ENCODE results near the gene LGMN. TPM values are rescaled to one million over a fixed set of nuclear protein-coding genes. Genes with fewer than 3 reads are reported as not detected.

The LGMN gene
- total and polyA plus RNA-seq, 2 of the 8 experiments (the other 6 are each of a cell fraction or from before 2014, with no cell fraction given): 57.4 to 83.4 TPM

DNA sequence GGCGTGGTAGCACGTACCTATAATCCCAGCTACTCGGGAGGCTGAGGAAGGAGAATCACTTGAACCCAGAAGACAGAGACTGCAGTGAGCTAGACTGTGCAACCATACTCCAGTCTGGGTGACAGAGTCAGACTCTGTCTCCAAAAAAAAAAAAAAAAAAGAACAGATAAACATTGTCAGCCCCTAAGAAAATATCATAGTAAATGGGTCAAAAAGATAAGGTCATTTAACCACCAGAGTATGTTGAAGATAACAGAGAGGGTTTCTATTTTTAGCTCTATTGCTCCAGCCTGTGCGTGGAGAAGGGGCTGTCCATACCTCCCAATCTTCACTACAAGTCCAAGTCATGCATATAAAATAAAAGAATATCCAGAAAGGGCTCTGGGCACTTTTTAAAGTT is 15.4 kb downstream of the LGMN start:
- no peak overlapping the region for H3K14ac ChIP-seq (ENCODE audit: insufficient read length)

More for the DNA sequence above, 15.4 kb downstream of the LGMN start:
- peaks cover 4 to 14% (median 4%) of the 10 kb centered on the region in 4 experiments; a peak in 5 of 8 replicates for H3K36me3 ChIP-seq (ENCODE audit: control insufficient read depth in 2 of 4, insufficient read depth in 4 of 4, low read length in 3 of 4)
- no peaks in the 10 kb centered on the region for H3K23me2 ChIP-seq (ENCODE audit: low read depth, low read length)
- H3K9me3 ChIP-seq (ENCODE audit: insufficient read depth in 2 of 2, low read depth in 1 of 2, low read length in 1 of 2): no peaks in the 10 kb centered on the region
- H2AFZ ChIP-seq (ENCODE audit: low read length): no peak overlapping the region
- no peak overlapping the region for H4K5ac ChIP-seq (ENCODE audit: insufficient read length, low read depth, low read length)
- no peak overlapping the region for H3K18ac ChIP-seq (ENCODE audit: extremely low read depth, low read length)
- no peak overlapping the region for H3K27ac ChIP-seq (ENCODE audit: low read depth, low read length)
- H2BK5ac ChIP-seq (ENCODE audit: low read depth, low read length): no peak overlapping the region
- no peak for FAIRE-seq
- H3K4ac ChIP-seq (replicated peaks; ENCODE audit: insufficient read length, low read depth, low read length): no peak overlapping the region
- no peak overlapping the region for H2BK20ac ChIP-seq (ENCODE audit: low read length)
- no peaks in the 10 kb centered on the region for H3K27me3 ChIP-seq (replicated peaks in 1 of 4; ENCODE audit: control insufficient read depth in 3 of 4, extremely low read depth in 1 of 4, insufficient read depth in 3 of 4, low read length in 3 of 4)
- no peak overlapping the region for H3K9ac ChIP-seq (replicated peaks in 1 of 4; ENCODE audit: extremely low read depth in 1 of 4, low read depth in 3 of 4, low read length in 3 of 4)
- no peak overlapping the region for H3K23ac ChIP-seq (ENCODE audit: insufficient read length)
- H3K4me3 ChIP-seq (ENCODE audit: extremely low read depth in 1 of 4, insufficient read depth in 2 of 4, low read depth in 3 of 4, low read length in 4 of 4): no peak overlapping the region
- ChIA-PET CTCF (ENCODE audit: partially characterized antibody) (interaction anchor here (1.1 to 2.0 kb wide), 2 partner anchors 51 to 54 kb away, joined by 3 to 4 read pairs; no protein-coding TSS in a partner anchor), POLR2A (ENCODE audit: partially characterized antibody) (interaction anchor here (5.3 kb wide), 1 partner anchor 15 kb away, joined by 19 read pairs; the partner anchor contains the start of gene LGMN)
- H4K8ac ChIP-seq (ENCODE audit: extremely low read depth, insufficient read depth, low read length): no peak overlapping the region
- TF ChIP-seq TCF12 (IDR thresholded peaks at IDR 0.05; ENCODE audit: low read depth, low read length) (no peak), EZH2 (IDR thresholded peaks at IDR 0.05; ENCODE audit: low read depth, low read length, severe bottlenecking) (no peak), TAF7 (optimal IDR thresholded peaks at IDR 0.05; ENCODE audit: borderline replicate concordance, low read depth, low read length) (no peak), RBBP5 (IDR thresholded peaks at IDR 0.05; ENCODE audit: borderline replicate concordance, low read depth, low read length) (no peak), HDAC2 (IDR thresholded peaks at IDR 0.05; ENCODE audit: borderline replicate concordance in 1 of 2, low read depth in 2 of 2, low read length in 2 of 2) (no peak), ASH2L (IDR thresholded peaks at IDR 0.05; ENCODE audit: low read length) (no peak), KDM5A (IDR thresholded peaks at IDR 0.05; ENCODE audit: low read length) (no peak)
- TF ChIP-seq, protein P1, sequence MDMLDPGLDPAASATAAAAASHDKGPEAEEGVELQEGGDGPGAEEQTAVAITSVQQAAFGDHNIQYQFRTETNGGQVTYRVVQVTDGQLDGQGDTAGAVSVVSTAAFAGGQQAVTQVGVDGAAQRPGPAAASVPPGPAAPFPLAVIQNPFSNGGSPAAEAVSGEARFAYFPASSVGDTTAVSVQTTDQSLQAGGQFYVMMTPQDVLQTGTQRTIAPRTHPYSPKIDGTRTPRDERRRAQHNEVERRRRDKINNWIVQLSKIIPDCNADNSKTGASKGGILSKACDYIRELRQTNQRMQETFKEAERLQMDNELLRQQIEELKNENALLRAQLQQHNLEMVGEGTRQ (IDR thresholded peaks at IDR 0.05; ENCODE audit: low read length): no peak
- no peak overlapping the region for H2BK120ac ChIP-seq (replicated peaks; ENCODE audit: low read depth, low read length)
- H2AK5ac ChIP-seq (ENCODE audit: low read depth, low read length): no peak overlapping the region
- H2BK15ac ChIP-seq (ENCODE audit: low read length): no peak overlapping the region
- H3K79me2 ChIP-seq (ENCODE audit: control insufficient read depth in 1 of 2, insufficient read depth in 2 of 2, low read length in 2 of 2): peaks cover 0 to 15% of the 10 kb centered on the region in 2 experiments; a peak in 3 of 4 replicates
- no peak overlapping the region for H3K4me2 ChIP-seq (ENCODE audit: insufficient read depth in 1 of 2, low read depth in 2 of 2, low read length in 2 of 2)
- no peak overlapping the region for H2BK12ac ChIP-seq (ENCODE audit: low read depth, low read length)
- no peaks in the 10 kb centered on the region for H3K4me1 ChIP-seq (replicated peaks in 1 of 4; ENCODE audit: control insufficient read depth in 3 of 4, insufficient read depth in 4 of 4, low read length in 3 of 4)
- H4K91ac ChIP-seq (replicated peaks; ENCODE audit: insufficient read length, low read length): no peak overlapping the region
- H3K56ac ChIP-seq (replicated peaks; ENCODE audit: insufficient read length, low read depth, low read length): no peak overlapping the region
- WGBS, 2 experiments (ENCODE audit: extremely low coverage in 1 of 2, insufficient coverage in 1 of 2, insufficient read length in 1 of 2, insufficient replicate concordance in 2 of 2, low coverage in 1 of 2, low lambda C conversion rate in 2 of 2, missing lambda C conversion rate in 1 of 2): 90% methylated on average over 4 of the region's 4 CpGs; no CpG with 5 or more reads in 1 of the 2 experiments
- no peak for DNase-seq (ENCODE audit: low read depth in 1 of 2, low spot score in 2 of 2)
- peaks cover 5% of the 10 kb centered on the region; the same call in 1 of the 2 replicates for H3K79me1 ChIP-seq (ENCODE audit: low read depth, low read length)
- peaks cover 0 to 5% of the 10 kb centered on the region in 2 experiments for H4K20me1 ChIP-seq (replicated peaks in 1 of 2; ENCODE audit: control insufficient read depth in 1 of 2, insufficient read depth in 2 of 2, low read length in 2 of 2)

Measured in H1 (cell line).